Ishikawa (cell line): Measurements from ENCODE around the gene R3HDM4.

Experiments used
- CEBPB ChIP-seq: IDR thresholded peaks from 2 replicates; pipeline ENCODE4 v1.6.1; 2012
- CREB1 ChIP-seq: IDR thresholded peaks from 2 replicates; pipeline ENCODE4 v1.6.1; 2012; ENCODE audit warnings: low read depth
- EGR1 ChIP-seq: IDR thresholded peaks from 2 replicates; pipeline ENCODE4 v1.6.1; 2012
- EP300 ChIP-seq: IDR thresholded peaks from 2 replicates; pipeline ENCODE4 v1.6.1; 2012; ENCODE audit warnings: borderline replicate concordance
- FOXM1 ChIP-seq: IDR thresholded peaks from 2 replicates; pipeline ENCODE4 v1.6.1; 2012; ENCODE audit warnings: low read depth, borderline replicate concordance
- NFIC ChIP-seq: IDR thresholded peaks from 2 replicates; pipeline ENCODE4 v1.6.1; 2012
- RAD21 ChIP-seq: IDR thresholded peaks from 2 replicates; pipeline ENCODE4 v1.6.1; 2012; ENCODE audit warnings: low read depth
- TAF1 ChIP-seq: IDR thresholded peaks from 2 replicates; pipeline ENCODE4 v1.6.1; 2012; ENCODE audit warnings: low read depth, mild to moderate bottlenecking
- TCF12 ChIP-seq: IDR thresholded peaks from 2 replicates; pipeline ENCODE4 v1.6.1; 2012; ENCODE audit warnings: low read depth
- TEAD4 ChIP-seq: IDR thresholded peaks from 2 replicates; pipeline ENCODE4 v1.6.1; 2012
- YY1 ChIP-seq: IDR thresholded peaks from 2 replicates; pipeline ENCODE4 v1.6.1; 2012; ENCODE audit warnings: low read depth
- ZBTB7A ChIP-seq: IDR thresholded peaks from 2 replicates; pipeline ENCODE4 v1.6.1; 2012; ENCODE audit warnings: low read depth
- TF ChIP-seq, protein P1 (sequence below): IDR thresholded peaks from 2 replicates; pipeline ENCODE4 v1.6.1; 2012
- TF ChIP-seq, protein P2 (sequence below): IDR thresholded peaks from 2 replicates; pipeline ENCODE4 v1.6.1; 2012
- TF ChIP-seq, protein P3 (sequence below): IDR thresholded peaks from 2 replicates; pipeline ENCODE4 v1.6.1; 2012; ENCODE audit warnings: low read depth, mild to moderate bottlenecking

The R3HDM4 gene

DNA sequence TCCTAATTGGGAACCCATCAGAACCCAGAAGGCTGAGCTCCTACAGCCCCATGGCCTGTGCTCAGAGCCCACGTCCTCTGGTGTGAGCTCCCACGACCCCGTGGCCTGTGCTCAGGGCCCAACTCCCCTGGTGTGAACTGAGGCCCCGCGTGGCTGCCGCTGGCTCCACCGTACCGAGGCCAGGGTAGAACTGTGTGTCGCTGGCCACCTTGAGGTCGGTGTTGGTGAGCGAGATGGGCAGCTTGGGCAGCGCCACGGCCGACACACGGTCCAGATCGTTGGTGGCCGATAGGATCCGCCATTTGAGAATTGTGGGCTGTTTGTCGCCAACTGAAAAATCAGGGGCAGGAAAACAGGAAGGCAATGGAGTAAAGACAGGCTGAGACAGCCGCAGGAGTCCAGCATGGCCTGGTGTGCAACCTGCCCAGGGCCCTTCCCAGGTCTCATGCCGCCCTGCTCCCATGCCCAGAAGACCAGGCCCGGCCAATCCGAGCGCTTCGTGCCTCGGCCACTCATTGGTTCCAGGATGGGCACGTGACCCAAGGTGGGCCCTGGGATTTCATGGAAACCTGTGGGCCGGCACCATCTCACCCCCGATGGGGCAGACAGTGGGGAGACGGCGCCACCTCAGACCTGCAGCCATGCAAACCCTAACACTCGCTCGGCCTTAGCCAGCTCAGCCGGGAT lies 31.5 kb downstream of the R3HDM4 start:
- no peak for TF ChIP-seq YY1
- no peak for TF ChIP-seq CREB1
- no peak for TF ChIP-seq EGR1

DNA sequence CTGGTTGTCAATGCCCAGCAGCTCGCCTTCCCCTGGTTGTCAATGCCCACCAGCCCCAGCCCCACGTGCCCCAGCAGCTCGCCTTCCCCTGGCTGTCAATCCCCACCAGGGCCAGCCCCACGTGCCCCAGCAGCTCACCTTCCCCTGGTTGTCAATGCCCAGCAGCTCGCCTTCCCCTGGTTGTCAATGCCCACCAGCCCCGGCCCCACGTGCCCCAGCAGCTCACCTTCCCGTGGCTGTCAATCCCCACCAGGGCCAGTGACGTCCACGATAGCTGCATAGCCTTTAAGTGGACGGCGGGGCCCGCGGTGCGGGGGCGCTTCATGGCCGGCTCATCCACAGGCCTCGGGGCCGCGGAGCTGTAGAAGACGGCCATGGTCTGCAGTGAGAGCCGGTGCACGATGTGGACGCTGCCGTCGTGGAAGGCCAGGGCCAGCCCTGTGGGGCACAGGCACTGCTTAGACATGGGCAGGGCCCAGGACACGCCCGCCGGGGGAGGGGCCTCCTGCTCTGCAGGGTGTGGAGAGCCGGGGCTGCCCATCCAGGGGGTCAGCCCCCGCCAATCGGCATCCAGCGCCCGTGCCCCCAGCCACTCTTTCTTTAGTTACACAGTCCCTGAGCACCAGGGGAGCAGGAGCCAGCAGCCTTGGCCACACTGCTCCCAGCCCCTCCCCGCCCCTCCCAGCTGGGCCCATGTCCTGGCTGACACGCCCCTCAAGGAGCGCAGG lies 33.1 kb downstream of the R3HDM4 start:
- TF ChIP-seq NFIC (no peak), ZBTB7A (no peak), TCF12 (no peak), TAF1 (no peak), EGR1 (no peak)
- TF ChIP-seq, protein P1, sequence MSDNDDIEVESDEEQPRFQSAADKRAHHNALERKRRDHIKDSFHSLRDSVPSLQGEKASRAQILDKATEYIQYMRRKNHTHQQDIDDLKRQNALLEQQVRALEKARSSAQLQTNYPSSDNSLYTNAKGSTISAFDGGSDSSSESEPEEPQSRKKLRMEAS: no peak

DNA sequence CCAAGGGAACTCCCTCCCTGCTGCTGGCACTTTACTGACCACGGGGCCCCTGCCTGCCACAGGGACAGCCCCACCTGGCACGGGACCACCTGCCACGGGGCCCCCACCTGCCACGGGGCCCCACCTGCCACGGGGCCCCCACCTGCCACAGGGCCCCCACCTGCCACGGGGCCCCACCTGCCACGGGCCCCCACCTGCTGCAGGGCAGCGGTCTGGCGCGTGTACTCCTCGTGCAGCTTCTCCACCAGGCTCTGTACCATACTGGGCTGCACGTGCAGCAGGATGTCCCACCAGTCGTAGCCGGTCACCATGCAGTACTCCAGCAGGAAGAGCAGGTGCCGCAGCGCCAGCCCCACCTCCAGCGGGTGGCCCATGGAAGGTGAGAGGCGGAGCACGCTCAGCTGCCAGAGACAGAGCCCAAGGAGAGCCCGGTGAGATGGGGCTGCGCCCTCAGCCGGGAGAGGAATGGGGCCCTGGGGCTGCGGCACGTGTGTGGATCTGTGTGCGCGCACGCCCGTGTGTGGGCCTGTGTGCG lies 36.2 kb downstream of the R3HDM4 start:
- TF ChIP-seq NFIC (no peak), RAD21 (no peak), CREB1 (no peak), TCF12 (no peak), ZBTB7A (no peak), CEBPB (no peak), FOXM1 (no peak), EP300 (no peak), YY1 (no peak), TEAD4 (no peak), EGR1 (no peak), TAF1 (no peak)
- TF ChIP-seq, protein P2, sequence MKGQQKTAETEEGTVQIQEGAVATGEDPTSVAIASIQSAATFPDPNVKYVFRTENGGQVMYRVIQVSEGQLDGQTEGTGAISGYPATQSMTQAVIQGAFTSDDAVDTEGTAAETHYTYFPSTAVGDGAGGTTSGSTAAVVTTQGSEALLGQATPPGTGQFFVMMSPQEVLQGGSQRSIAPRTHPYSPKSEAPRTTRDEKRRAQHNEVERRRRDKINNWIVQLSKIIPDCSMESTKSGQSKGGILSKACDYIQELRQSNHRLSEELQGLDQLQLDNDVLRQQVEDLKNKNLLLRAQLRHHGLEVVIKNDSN: no peak
- TF ChIP-seq, protein P3, sequence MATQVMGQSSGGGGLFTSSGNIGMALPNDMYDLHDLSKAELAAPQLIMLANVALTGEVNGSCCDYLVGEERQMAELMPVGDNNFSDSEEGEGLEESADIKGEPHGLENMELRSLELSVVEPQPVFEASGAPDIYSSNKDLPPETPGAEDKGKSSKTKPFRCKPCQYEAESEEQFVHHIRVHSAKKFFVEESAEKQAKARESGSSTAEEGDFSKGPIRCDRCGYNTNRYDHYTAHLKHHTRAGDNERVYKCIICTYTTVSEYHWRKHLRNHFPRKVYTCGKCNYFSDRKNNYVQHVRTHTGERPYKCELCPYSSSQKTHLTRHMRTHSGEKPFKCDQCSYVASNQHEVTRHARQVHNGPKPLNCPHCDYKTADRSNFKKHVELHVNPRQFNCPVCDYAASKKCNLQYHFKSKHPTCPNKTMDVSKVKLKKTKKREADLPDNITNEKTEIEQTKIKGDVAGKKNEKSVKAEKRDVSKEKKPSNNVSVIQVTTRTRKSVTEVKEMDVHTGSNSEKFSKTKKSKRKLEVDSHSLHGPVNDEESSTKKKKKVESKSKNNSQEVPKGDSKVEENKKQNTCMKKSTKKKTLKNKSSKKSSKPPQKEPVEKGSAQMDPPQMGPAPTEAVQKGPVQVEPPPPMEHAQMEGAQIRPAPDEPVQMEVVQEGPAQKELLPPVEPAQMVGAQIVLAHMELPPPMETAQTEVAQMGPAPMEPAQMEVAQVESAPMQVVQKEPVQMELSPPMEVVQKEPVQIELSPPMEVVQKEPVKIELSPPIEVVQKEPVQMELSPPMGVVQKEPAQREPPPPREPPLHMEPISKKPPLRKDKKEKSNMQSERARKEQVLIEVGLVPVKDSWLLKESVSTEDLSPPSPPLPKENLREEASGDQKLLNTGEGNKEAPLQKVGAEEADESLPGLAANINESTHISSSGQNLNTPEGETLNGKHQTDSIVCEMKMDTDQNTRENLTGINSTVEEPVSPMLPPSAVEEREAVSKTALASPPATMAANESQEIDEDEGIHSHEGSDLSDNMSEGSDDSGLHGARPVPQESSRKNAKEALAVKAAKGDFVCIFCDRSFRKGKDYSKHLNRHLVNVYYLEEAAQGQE: no peak
- TF ChIP-seq, protein P1: no peak

DNA sequence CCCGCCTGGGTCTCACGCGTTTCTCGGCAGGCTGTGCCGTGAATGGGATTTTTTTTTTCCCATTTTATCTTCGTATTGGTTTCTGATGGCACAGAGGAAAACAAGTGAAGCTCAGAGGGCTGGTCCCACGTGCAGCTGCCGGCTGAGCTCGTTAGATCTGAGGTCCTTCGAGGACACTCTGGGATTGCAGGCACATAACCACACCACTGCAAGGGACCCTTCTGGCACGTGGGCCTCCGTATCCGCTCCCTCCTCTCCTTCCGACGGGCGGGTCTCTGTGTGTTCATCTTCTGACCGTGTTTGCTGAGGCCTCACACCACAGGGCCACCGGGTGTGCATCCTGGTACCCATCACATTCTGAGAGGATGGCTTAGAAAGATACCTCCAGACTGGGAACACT lies 36.9 kb downstream of the R3HDM4 start:
- TF ChIP-seq RAD21 (no peak), EGR1 (no peak), YY1 (no peak), TAF1 (no peak), TEAD4 (no peak), NFIC (no peak), TCF12 (no peak), CEBPB (no peak), FOXM1 (no peak), CREB1 (no peak), EP300 (no peak), ZBTB7A (no peak)
- TF ChIP-seq, protein P1: no peak
- TF ChIP-seq, protein P2: no peak
- TF ChIP-seq, protein P3: no peak

DNA sequence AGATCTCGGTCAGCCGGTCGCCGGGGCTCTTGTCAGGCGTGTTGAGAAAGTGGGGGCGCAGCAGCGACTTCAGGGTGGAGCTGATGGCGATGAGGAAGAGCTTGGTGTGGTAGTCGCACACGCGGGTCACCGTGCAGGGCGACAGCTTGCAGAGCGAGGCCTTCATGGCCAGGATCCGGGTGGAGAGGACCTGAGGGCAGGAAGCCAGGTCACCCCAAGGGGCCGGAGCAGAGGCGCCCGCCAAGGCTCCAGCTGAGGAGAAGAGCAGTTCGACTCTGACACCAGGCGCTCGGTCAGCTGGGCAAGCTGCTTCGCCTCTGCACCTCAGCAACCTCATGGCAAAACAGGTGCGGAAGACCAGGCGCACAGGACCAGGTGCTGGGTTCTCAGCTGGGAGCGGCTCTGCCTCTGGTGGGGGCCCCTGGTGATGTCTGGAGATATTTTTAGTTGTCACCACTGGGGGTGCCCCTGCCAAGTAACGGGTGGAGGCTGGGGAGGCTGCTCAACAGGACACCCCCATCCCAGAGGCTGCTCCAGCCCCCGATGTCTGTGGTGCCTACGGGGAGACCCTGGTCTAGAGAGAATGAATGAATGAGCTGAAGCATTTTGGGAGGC lies 37.6 kb downstream of the R3HDM4 start:
- TF ChIP-seq CEBPB: no peak
- TF ChIP-seq, protein P1: no peak
- TF ChIP-seq CREB1: no peak
- TF ChIP-seq FOXM1: no peak
- no peak for TF ChIP-seq TEAD4
- TF ChIP-seq, protein P3: no peak
- TF ChIP-seq, protein P2: no peak
- no peak for TF ChIP-seq YY1
- TF ChIP-seq RAD21: no peak
- no peak for TF ChIP-seq EP300
- no peak for TF ChIP-seq TAF1
- TF ChIP-seq ZBTB7A: no peak
